Measurements from ENCODE around the gene SPOCK2. TPM values are rescaled to one million over a fixed set of nuclear protein-coding genes. Genes with fewer than 3 reads are reported as not detected.

The SPOCK2 gene
- total RNA-seq, 1 donor from 2014 or later, result 3.4 TPM

- no peaks in the 10 kb centered on the region for H3K9me3 Mint-ChIP-seq (ENCODE audit: unreplicated experiment)
- peaks cover 3% of the 10 kb centered on the region for H3K27me3 Mint-ChIP-seq (ENCODE audit: unreplicated experiment)
- H3K27ac Mint-ChIP-seq (ENCODE audit: unreplicated experiment), result no peak overlapping the region
- no peak overlapping the region for H3K4me3 Mint-ChIP-seq (ENCODE audit: unreplicated experiment)
- no peak for TF ChIP-seq CTCF (IDR thresholded peaks at IDR 0.05; ENCODE audit: unreplicated experiment)
- no peaks in the 10 kb centered on the region for H3K36me3 Mint-ChIP-seq (ENCODE audit: low read depth, unreplicated experiment)
- no peaks in the 10 kb centered on the region for H3K4me1 Mint-ChIP-seq (ENCODE audit: unreplicated experiment)
- DNase-seq (ENCODE audit: low spot score), result no peak
Observed at GRCh38 chr10:72049969-72050781, 38.2 kb downstream of the SPOCK2 start.

GRCh38 chr10:72049472-72049871 is 38.9 kb downstream of the SPOCK2 start:
- no peaks in the 10 kb centered on the region for H3K36me3 Mint-ChIP-seq (ENCODE audit: low read depth, unreplicated experiment)
- no peak overlapping the region for H3K27ac Mint-ChIP-seq (ENCODE audit: unreplicated experiment)

GRCh38 chr10:72048450-72049124 is 39.8 kb downstream of the SPOCK2 start:
- Mint-ChIP-seq H3K36me3 (ENCODE audit: low read depth, unreplicated experiment) (no peaks in the 10 kb centered on the region), H3K27me3 (ENCODE audit: unreplicated experiment) (peaks cover 3% of the 10 kb centered on the region), H3K27ac (ENCODE audit: unreplicated experiment) (no peak overlapping the region), H3K4me3 (ENCODE audit: unreplicated experiment) (no peak overlapping the region), H3K4me1 (ENCODE audit: unreplicated experiment) (peaks cover 13% of the 10 kb centered on the region), H3K9me3 (ENCODE audit: unreplicated experiment) (no peaks in the 10 kb centered on the region)
- DNase-seq (ENCODE audit: low spot score), result peak; percentile 94
- peak; percentile 99 for TF ChIP-seq CTCF (IDR thresholded peaks at IDR 0.05; ENCODE audit: unreplicated experiment)

More at GRCh38 chr10:72049472-72049871, 38.9 kb downstream of the SPOCK2 start:
- DNase-seq (ENCODE audit: low spot score), result no peak
- no peaks in the 10 kb centered on the region for H3K9me3 Mint-ChIP-seq (ENCODE audit: unreplicated experiment)
- no peak overlapping the region for H3K4me3 Mint-ChIP-seq (ENCODE audit: unreplicated experiment)
- TF ChIP-seq CTCF (IDR thresholded peaks at IDR 0.05; ENCODE audit: unreplicated experiment), result no peak
- peaks cover 4% of the 10 kb centered on the region for H3K4me1 Mint-ChIP-seq (ENCODE audit: unreplicated experiment)
- H3K27me3 Mint-ChIP-seq (ENCODE audit: unreplicated experiment), result peaks cover 3% of the 10 kb centered on the region

- Mint-ChIP-seq H3K27me3 (ENCODE audit: unreplicated experiment) (peaks cover 8% of the 10 kb centered on the region), H3K27ac (ENCODE audit: unreplicated experiment) (no peak overlapping the region), H3K4me1 (ENCODE audit: unreplicated experiment) (peaks cover 16% of the 10 kb centered on the region), H3K4me3 (ENCODE audit: unreplicated experiment) (no peak overlapping the region), H3K36me3 (ENCODE audit: low read depth, unreplicated experiment) (no peaks in the 10 kb centered on the region), H3K9me3 (ENCODE audit: unreplicated experiment) (no peaks in the 10 kb centered on the region)
- DNase-seq (ENCODE audit: low spot score), result no peak
- no peak for TF ChIP-seq CTCF (IDR thresholded peaks at IDR 0.05; ENCODE audit: unreplicated experiment)
Observed at GRCh38 chr10:72045586-72045985, 42.8 kb downstream of the SPOCK2 start.

Measured in endothelial cell (in vitro differentiated cells).